ENCODE measurements around the gene TBL1X.
A peak's percentile ranks its signal among the peaks of the same experiment; 100 is the strongest.
"Not testable (repeated sequence)": the region's sequence is repeated elsewhere in the genome, so short reads cannot be mapped to it uniquely, and the experiment has no call there.

TBL1X gene

DNA sequence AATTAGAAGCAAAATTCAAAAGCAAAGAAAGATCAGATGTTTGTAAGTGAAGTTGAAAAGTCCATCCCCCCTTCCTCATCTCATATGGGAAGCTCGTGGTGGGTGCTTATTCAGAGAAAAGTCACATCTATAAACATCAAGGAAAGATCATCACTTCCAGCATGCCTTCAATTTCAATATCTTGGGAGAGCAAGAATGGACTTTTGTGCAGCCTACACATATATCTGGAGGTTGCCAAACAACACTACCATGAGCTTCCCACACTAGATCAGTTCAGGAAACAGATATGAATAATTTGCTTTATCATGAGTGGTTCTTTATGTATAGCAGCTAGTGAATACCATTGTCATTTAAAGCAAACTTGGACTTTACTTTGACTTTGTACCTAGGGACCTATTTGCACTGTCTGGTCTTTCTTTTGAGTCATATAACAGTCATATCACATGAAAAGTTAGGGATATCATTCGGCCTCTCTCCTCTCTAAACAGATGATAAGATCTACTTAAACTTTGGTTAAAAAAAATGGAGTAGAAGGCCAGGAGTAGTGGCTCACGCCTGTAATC is 5.6 kb upstream of the TBL1X start:
- DNase-seq: no peak

DNA sequence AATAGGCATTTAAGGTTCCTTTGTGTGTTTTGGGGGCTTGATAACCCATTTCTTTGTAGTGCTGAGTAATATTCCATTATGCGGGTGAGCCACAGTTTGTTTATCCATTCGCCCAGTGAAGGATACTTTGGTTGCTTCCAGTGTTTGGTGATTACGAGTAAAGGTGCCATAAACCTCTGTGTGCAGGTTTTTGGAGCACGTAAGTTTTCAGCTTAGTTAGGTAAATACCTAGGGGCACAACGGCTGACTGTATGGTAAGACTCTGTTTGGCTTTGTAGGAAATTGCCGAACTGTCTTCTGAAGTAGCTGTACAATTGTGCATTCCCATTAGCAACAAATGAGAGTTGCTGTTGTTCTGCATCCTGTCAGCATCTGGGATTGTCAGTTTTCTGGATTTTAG is 3.8 kb upstream of the TBL1X start:
- DNase-seq: no peak

DNA sequence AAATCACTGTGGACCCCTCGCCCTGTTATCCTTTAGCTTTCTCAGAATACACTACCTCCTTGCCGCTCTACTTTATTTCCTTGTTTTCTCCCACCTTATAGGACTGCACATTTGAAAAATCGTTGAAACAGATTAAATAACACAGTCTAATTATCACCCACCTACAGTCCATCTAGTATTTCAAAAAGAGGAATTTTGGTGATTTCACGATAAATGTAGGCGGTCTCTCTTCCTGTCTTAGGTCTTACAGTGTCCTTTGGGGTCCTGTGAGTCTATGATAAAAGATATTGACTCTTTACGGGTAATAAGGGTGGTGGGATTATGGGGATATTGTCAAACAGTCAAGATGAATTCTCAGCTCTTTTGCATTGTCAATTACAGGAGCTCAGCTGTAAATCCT is 2.4 kb upstream of the TBL1X start:
- no peak for DNase-seq

DNA sequence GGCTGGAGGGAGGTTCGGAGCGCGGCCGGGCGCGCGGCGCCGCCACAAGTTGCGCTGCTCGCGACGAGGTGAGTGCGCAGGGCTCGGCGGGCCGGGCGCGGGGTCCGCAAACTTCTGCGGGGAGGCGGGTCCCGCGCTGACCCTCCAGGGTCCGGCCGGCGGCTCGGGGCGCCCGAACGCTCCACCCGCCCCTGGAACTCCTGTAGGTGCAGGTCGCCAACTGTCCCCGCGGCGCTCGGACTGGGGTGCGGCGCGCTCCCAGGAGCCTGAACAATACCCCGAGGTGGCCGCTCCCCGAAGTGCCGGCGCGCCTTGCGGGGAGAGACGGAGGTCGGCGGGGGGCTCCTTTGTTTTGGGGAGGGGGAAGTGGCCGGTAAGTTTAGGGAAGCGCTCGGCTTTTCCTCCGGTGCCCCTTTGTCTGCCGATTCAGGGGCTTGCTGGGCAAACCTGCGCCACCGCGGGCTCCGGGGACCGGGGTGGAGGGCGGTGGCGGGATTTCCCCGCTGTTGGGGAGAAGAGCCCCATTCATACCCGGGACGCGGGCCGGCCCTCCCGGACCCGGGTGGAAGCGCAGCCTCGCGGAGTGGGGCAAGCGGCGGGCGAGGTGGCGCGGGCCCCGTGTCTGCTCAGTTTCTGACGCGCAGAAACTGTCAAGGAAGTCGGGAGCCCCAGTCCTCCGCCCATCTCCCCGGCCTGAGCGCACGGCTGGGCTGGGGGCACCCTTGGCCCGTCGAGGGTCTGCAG is 694 bp downstream of the TBL1X start:
- no peak for DNase-seq

DNA sequence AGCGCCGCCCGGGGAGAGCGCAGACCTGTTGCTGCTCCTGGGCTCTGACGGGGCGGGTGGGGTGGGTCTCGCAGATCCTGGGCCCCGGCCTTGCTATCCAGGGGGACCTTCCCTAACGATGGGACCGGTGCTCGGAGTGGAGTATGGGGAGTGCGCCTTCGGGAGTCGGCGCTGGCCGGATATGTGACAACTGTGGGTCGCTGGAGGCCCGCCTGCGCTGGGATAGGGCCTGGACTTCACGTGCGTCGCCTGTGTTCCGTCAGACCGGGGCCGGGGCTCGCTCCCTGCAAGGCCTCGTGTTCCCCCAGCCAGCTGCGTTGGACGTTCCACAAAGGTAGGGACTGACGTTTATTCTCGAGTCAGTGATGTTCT is 1.3 kb downstream of the TBL1X start:
- peak; percentile 12 for DNase-seq

DNA sequence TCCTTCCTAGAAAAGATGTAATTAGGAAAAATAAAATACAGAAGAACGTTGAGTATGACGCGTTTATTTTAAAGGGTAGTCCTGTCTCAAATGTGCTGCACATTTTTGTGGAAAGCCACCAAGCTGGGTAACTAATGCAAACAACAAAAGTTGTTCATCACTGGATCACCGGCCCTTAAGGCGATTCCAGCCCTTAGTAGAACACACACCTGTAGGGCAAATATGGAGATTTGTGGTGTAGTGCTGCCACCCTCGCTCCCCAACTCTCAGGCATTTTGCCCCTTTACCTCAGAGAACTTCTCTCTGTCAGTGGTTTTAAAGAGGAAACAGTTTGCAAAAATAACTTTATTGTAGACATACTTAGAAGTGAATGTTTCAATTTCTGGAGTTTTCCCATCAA is 1.9 kb downstream of the TBL1X start:
- no peak for DNase-seq

DNA sequence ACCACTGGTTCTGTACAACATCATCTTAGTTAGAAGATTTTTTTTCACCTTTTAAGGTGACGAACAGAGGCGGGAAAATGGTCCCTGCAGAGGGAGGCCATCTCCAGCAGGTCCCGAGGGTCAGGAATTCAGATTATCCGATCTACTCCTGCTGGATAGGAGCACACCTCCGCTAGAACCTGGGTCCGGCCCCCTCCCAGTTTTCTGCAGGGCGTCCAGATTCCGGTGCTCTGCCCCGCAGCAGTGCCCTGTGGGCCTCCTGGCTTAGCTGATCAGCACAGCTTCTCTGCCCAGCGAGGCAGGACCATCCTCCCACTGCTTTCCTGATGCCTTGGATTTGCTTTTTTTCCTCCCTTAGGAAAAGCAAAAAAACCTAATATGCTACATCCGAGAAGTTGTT is 2.3 kb downstream of the TBL1X start:
- DNase-seq: no peak

DNA sequence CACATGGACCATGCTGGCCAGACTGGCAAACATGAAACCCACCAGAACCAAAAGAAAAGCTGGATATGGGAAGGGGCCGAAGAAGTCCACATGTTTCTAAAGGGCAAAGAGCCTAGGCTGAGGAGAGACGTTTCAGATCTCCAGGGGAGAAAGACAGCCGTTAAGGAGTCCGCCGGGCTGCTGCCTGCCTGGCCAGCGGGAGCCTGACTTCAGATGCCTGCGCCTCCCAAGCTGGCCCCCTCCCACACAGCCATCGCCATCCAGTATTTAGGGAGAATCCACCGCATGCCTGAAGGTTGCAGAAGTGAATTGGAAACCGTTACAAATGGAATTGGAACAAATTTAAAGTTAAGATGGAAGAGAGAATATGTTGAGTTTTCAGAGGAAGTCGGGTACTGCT is 2.9 kb downstream of the TBL1X start:
- no peak for DNase-seq

DNA sequence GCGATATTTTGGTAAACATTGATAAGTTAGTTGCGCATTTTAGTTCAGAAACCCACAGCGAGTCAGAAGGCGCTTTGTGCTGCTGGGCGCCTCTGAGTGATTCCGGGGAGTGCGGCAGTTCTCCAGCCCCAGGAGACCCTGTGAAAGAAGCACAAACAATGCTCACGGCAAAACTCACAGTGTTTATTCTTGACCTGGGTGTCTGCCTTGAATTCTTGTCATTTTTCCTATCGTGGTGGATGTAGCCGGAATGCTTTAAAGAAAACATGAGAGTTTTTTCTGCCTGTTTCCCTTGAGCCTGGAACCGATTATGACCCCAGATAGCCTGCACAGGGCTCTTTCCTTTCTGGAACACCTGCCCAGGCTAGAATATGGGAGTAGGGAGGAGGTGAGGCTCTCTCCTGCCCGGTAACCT is 6.7 kb downstream of the TBL1X start:
- DNase-seq: no peak

DNA sequence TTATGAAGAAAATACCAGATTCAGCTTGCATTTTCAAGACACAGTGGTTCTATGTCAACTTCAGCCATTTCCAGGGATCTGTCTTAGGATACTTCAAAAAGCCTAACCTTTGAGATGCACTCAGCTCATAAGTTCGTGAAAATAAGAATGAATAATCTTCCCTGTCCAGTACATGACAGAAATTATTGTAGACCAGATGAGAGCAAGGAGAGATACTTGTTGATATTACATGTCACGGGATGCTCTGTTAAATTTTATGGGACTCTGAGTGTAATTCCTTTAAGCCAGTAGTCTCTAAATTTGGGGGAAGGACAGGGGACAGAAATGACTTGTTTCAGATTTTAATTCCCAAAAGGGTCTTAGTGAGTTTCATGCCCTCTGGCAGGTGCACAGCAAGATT is 8.8 kb downstream of the TBL1X start:
- no peak for DNase-seq

DNA sequence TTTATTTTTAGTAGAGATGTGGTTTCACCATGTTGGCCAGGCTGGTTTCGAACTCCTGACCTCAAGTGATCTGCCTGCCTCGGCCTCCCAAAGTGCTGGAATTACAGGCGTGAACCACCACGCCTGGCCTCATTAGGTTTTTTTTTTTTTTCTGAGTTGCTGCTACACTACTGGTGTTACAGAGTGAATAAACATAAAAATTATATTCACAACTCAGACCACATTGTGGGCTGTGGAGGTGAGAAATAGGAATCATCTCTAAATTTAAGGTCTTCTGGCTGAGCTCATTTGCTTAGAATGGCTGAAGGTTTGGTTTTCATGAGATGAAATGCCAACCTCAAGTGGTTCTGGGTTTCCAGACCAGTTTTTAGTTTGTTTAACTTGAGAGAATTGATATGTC is 10.6 kb downstream of the TBL1X start:
- not testable (repeated sequence) for DNase-seq

DNA sequence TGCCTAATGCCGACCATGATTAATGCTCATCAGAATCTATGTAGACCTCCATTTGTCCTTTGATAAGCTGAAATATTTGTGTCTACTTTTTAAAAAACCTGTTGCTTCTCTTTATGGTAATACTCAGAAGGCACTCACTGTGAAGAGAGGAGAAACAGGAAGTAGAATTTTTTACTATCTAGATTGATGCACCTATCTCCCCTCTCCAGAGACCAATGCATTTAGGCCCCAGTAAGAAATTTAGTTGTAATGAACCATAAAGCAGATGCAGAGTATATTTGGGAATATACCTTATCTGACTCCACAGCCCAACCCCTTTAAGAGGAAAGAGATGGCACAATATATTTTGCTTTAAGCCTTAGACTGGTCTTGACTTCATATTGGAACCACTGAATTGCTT is 11.1 kb downstream of the TBL1X start:
- DNase-seq: no peak

DNA sequence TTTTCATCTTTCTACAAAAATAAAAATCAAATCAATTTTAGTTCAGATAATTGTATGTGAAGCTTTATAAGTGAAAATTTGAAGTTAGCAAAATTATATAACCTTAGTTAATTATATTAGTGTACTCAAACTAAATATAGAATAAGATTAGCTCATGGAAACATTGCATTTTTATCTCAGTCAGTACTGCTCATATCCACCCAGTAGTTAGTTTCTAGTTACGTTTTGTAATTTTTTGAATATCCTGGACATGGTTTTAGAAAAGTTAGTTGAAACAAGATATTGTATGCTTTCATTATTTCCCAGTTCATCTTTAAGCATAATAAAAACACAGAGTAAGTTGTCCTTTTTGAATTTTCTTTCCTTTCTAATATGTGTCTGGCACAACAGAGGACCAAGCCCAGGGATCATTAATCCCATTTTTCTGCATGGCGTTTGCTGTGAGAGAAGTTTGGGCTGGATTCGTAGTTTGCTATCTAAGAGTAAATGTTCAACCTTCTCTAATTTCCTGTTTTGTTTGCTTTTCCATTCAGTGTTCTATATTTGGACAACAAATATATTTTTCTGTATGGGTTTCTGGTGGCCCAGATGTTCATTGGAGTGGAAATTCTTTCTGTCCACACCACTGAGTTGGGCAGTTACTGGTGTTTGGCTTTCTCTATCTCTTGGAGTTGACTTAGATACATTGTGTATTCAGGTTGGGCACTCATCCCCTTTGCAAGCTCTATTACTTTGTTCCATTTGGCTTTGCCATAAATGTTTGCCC is 12.1 kb downstream of the TBL1X start:
- no peak for DNase-seq

DNA sequence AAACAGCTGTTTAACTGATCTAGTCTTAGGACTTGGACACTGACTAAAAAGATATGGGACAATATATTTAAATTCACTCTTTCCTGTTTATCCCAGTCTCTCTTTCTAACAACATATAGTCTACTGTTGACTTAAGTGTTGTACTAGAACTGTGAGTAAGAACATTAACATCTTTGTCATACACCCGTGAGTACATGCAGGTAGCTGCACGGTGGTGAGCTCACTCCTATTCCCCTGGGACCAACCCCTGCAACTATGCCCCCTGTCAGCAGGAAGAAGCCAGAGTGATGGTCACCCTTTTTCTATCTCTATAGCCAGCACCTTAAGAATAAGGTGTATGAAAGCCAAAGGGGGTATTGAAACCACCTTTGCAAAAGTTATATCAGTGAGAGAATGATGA is 17.6 kb downstream of the TBL1X start:
- no peak for DNase-seq

DNA sequence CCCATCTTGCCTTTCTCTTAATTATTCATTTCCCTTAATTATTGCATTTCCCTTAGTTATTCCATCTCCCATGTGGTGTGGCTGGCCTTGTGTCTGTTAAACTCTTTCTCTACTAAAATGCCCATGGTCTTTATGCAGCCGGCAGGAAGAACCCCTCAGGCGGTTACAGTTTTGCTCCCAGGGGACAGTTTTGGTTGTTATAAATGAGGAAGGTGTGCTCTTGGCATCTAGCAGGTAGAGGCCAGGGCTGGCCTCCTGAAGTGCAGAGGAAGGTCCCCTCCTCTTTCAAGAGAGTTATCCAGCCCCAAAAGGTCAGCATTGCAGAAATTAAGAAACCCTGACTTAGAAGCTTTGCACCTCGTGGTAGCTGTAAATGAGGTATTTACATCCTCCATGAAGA is 18.0 kb downstream of the TBL1X start:
- DNase-seq: no peak

DNA sequence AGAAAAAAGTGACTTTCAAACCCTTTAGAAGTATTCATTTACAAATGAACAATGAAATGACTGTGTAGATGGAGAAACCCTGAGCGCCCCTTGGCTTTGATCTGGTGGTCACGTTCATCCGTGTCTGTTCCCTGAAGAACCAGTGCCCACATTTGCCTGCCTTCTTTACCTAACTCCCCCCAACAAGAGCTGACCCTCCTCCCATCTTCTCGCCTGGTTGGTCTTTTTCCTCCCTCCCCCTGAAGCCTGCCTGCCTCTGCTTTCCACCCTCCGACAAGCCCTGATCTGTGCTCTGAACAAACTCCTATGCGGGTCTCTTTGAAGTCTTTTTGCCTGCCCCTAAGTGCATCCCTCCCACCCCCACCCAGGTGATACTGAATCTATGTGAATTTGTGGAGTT is 18.5 kb downstream of the TBL1X start:
- DNase-seq: no peak

DNA sequence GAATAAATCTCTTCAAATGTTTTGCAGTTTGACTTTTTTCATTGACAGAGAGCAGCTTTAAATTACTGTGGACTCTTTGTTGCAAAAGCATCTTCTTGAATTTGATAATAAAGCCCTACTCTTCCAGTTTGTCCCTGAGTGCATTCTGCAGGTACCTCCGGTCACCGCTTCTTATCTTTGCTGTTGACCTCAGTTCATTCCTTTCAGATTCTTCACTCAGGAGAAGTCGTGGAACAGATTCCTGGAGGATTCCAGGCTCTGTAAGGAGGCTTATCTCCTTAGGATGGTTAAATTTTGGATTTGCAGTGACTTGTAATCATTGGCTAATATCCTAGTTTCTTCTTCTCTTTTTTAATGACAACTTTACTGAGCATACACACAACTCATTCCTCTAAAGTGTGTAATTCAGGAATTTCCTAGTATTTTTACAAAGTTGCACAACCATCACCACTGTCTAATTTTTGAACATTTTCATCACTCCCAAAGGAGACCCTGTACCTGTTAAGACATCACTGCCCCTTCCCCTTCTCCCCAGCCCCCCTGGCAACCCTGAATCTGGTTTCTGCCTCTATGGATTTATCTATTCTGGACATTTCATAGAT is 22.0 kb downstream of the TBL1X start:
- DNase-seq: no peak

DNA sequence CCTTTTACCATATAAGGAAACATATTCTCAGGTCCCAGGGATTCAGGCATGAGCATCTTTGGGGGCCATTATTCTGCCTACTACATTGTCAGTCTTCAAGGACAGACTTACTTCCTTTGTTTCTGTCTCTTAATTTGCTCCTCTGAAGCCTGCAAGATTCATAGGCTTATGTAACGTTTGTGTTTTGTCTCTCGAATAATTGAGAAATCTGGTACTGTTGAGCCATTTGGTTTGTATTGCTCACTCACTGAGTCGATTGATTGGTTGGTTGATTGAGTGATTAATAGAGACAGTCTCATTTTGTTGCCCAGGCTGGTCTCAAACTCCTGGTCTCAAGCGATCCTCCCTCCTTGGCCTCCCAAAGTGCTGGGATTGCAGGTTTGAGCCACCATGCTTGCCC is 23.7 kb downstream of the TBL1X start:
- DNase-seq: no peak

DNA sequence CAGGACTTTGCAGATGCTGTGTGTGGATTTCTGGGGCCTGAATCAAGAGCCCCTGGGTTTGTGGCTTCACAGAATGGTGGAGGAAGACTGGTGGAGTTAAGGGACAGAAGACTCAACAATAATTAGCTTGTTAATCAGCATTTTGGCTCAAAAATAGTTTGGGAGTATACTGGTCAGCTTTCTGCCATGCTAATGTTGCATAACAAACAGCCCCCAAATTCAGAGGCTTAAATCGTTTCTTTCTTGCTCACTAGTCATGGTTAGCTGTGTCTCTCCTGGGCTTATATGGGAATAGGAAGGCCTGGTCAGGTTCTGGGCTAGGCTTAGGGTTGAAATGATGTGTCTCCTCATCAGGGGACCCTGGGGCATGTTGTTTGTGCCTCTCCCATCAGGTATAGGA is 24.4 kb downstream of the TBL1X start:
- no peak for DNase-seq

DNA sequence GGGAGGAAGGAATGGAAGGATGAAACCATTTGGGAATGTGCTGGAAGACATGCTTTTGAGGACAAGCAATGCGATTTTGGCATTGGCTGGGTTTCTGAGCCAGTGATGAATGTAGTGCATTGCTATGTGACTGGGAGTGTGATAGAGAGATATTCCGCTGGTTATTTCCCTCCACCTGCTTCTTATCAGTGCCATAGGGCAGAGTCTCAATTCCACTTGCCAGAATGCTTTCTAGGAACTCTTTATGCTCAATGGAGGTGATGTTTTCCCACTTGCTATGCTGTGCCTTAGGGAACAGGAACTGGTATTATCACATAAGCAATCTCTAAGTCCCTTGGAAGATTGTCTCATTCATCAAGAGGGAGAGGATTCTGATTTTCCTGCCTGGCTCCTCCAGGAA is 28.0 kb downstream of the TBL1X start:
- DNase-seq: no peak

DNA sequence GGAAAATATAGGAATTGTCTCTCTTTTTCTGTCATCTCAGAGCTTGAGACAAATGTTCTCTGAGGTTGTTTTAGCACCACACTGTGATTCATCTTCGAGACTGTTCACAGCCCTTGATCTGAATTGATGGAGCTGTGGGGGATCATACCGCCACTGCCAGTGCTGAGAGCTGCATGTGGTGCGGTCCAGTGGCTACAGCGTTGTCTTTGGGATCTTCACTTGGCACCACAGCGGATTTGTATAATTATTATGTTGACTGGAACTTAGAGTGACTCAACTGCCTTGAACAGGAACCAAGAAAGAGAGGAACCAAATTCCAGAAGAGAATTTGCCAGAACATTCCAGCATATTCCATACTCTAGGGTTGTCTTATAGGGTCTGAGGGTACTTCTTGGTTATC is 29.1 kb downstream of the TBL1X start:
- DNase-seq: no peak

DNA sequence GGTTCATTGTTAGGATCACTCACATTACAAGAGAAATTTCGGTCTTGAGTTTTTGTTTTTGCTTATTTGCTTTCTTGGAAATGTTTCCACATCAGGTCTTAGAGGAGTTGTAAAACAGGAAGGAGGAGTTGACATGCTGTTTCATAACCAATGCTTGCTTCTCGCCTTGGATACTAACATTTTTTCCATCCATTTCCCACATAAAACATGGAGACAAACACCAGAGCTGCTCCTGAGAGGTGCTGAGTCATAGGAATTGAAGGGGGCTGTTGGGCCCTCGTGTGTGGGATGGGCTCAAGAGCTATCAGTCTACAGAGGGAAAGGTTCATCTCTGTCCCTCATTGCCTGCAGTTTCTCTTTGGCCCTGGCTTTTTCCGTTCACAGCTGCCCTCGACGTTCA is 29.9 kb downstream of the TBL1X start:
- no peak for DNase-seq

DNA sequence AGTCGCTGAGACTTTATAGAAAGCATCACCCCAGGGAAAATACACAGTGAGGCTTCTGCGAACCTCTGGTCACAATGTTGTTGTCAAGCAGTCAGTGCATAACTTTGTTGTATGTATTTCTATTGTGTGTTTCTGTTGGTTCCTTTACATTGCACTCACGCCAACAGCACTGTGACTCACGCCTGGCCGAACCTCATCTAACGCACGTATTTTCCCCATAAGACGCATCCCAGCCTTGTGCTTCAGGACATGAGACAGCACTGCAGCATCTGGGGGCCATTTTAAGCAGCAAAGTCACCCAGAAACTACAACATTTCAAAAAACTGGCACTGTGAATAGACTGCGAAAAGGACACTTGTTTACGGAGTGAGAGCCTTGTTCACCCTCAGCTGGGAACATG is 30.6 kb downstream of the TBL1X start:
- DNase-seq: no peak

DNA sequence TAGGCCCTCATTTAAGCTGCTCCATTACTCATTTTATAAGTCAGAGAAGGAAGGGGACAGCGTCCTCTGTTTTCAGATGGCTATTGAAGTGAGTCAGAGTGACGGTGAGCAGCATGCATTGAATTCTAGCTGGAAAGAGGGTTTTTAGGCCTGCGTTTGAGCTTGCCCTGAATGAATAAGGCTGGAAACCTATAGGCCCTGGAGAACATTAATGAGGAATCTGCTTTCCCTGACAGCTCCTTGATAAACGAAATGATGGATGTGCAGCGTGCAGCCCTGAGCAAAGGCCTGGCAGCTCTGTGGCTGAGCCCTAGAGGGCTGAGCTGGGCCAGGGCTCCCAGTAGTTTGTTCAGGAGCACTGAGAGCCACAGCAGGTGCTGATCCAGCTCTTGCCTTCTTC is 33.4 kb downstream of the TBL1X start:
- DNase-seq: no peak

Data from NCI-H1105 treated with DMSO at 0.1 percent for 48 hours (cell line).